SHP77 treated with DMSO at 0.1 percent for 48 hours (cell line): ENCODE measurements around the gene COL5A3.
A peak's percentile ranks its signal among the peaks of the same experiment; 100 is the strongest.

Experiments used
- DNase-seq: peaks from one replicate; lab custom pipeline; 2025; lab: John Stamatoyannopoulos, UW

Gene COL5A3

GRCh38 chr19:10010939-10011338 lies 635 bp upstream of the COL5A3 start:
- DNase-seq: no peak

GRCh38 chr19:10009714-10010224 lies 535 bp downstream of the COL5A3 start:
- DNase-seq: no peak

GRCh38 chr19:10008184-10008765 lies 2.0 kb downstream of the COL5A3 start:
- peak; percentile 6 for DNase-seq

- no peak for DNase-seq
Measured at GRCh38 chr19:10007371-10008183, 2.7 kb downstream of the COL5A3 start.

GRCh38 chr19:10006752-10007323 lies 3.5 kb downstream of the COL5A3 start:
- no peak for DNase-seq

GRCh38 chr19:10006335-10006708 lies 4.0 kb downstream of the COL5A3 start:
- no peak for DNase-seq

- DNase-seq: no peak
Measured at GRCh38 chr19:10005632-10006334, 4.5 kb downstream of the COL5A3 start.

- DNase-seq: no peak
Measured at GRCh38 chr19:10004617-10005016, 5.7 kb downstream of the COL5A3 start.

- no peak for DNase-seq
Measured at GRCh38 chr19:10003271-10003670, 7.0 kb downstream of the COL5A3 start.

GRCh38 chr19:10001899-10002298 lies 8.4 kb downstream of the COL5A3 start:
- no peak for DNase-seq

GRCh38 chr19:10000171-10000826 lies 10.0 kb downstream of the COL5A3 start:
- DNase-seq: no peak

- no peak for DNase-seq
Measured at GRCh38 chr19:9996541-9996940, 13.8 kb downstream of the COL5A3 start.

GRCh38 chr19:9995999-9996398 lies 14.3 kb downstream of the COL5A3 start:
- no peak for DNase-seq

- DNase-seq: no peak
Measured at GRCh38 chr19:9995084-9995483, 15.2 kb downstream of the COL5A3 start.

- no peak for DNase-seq
Measured at GRCh38 chr19:9991425-9992191, 18.7 kb downstream of the COL5A3 start.

- no peak for DNase-seq
Measured at GRCh38 chr19:9989504-9989903, 20.8 kb downstream of the COL5A3 start.

- no peak for DNase-seq
Measured at GRCh38 chr19:9986787-9987281, 23.5 kb downstream of the COL5A3 start.

- DNase-seq: no peak
Measured at GRCh38 chr19:9981406-9982260, 28.7 kb downstream of the COL5A3 start.

- DNase-seq: no peak
Measured at GRCh38 chr19:9972103-9972502, 38.2 kb downstream of the COL5A3 start.
